GM04503 (cell line): Measurements from ENCODE around the gene ARHGEF38.
"Not testable (repeated sequence)": the region's sequence is repeated elsewhere in the genome, so short reads cannot be mapped to it uniquely, and the experiment has no call there.

Experiments used
- DNase-seq: peaks from one replicate; pipeline ENCODE4 v3.0.0-alpha.2; 2012; ENCODE audit warnings: low read depth

The ARHGEF38 gene

DNA sequence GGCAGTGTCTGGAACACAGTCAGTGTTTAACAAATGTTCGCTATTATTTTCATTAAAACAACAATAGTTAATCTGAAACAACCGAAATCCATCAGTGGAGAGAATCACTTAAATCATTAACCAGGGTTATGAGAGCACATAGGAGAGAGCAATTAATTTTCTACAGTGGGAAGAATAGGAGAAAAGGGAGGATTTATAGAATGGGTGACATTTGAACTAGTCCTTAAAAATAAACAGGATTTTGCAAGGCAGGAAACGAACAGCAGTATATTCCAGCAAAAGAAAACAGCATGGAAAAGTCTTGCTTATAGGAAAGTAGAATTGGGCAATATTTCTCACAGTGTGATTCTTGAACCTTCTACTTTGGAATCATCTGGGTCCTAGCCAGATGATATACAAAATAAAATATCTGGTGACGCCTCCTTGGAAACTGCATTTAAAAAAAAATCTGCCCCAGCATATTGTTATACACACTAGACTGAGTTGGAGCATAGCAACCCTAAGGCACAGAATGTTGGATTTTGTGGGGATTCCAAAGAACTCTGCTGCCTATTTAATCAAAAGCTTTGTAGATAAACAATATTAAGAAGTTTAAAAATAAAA, 100.0 kb downstream of the ARHGEF38 start:
- no peak for DNase-seq

- DNase-seq, result no peak
Measured at GRCh38 chr4:105657117-105657765, 104.8 kb downstream of the ARHGEF38 start.

- no peak for DNase-seq
Measured at GRCh38 chr4:105659190-105659589, 106.8 kb downstream of the ARHGEF38 start.

DNA sequence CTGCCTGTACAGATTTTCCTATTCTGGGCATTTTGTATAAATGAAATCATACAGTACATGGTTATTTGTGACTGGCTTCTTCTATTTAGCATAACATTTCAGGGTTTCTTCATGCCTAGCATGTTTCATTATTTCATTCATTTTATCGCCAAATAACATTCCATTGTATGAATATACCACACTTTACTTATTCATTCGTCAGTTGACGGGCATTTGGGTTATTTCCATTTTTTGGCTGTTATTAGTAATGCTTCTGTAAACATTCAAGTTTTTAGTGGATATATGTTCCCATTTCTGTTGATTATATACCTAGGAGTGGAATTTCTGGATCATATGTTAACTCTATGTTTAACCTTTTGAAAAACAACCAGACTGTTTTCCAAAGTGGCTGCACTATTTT, 108.6 kb downstream of the ARHGEF38 start:
- no peak for DNase-seq

DNA sequence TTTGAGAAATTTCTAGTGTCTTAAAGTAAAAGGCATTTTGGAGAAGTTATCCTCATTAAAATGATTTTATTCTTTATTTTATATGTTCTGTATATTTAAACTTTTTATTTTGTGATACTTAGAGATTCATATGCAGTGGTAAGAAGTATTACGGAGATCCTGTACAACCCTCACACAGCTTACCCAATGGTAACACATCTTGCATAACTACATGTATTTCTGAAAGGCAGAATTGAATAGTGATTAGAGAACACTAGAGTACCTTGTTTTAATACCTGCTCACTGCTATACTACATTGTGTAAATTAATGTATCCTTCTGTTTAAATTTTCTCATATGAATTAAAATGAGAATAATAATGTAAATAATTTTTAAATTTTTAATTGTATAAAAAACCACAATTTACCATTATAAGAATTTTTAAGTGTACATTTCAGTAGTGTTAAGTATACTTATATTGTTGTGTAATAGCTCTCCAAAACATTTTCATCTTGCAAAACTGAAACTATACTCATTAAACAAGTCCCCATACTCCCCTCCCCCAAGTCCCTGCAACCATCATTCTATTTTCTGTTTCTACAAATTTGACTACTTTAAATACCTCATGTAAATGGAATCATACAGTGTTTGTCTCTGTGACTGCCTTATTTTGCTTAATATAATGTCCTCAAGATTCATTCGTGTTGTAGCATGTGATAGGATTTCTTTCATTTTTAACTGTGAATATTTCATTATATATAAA, 110.7 kb downstream of the ARHGEF38 start:
- no peak for DNase-seq

GRCh38 chr4:105666693-105667092, 114.3 kb downstream of the ARHGEF38 start:
- DNase-seq, result no peak

- DNase-seq, result no peak
Measured at GRCh38 chr4:105670684-105671083, 118.3 kb downstream of the ARHGEF38 start.

- no peak for DNase-seq
Measured at GRCh38 chr4:105671301-105671700, 118.9 kb downstream of the ARHGEF38 start.

- DNase-seq, result no peak
Measured at GRCh38 chr4:105674011-105674410, 121.6 kb downstream of the ARHGEF38 start.

DNA sequence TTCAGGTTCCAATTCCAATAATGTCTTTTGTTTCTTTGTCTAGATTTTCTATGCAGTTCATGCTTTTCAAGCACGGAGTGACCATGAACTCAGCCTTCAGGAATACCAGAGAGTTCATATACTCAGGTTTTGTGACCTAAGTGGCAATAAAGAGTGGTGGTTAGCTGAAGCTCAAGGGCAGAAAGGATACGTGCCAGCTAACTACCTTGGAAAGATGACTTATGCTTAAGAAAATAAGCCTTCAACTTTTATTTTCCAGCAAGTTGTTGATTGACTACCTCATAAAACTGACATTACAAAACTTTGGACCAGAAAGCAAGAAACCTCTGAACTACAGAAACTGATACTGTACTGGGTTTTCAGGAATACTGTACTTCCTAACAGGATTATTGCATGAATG, 125.3 kb downstream of the ARHGEF38 start:
- no peak for DNase-seq

- no peak for DNase-seq
Measured at GRCh38 chr4:105679186-105679585, 126.8 kb downstream of the ARHGEF38 start.

- no peak for DNase-seq
Measured at GRCh38 chr4:105683038-105683437, 130.6 kb downstream of the ARHGEF38 start.

- DNase-seq, result no peak
Measured at GRCh38 chr4:105686571-105686970, 134.2 kb downstream of the ARHGEF38 start.

DNA sequence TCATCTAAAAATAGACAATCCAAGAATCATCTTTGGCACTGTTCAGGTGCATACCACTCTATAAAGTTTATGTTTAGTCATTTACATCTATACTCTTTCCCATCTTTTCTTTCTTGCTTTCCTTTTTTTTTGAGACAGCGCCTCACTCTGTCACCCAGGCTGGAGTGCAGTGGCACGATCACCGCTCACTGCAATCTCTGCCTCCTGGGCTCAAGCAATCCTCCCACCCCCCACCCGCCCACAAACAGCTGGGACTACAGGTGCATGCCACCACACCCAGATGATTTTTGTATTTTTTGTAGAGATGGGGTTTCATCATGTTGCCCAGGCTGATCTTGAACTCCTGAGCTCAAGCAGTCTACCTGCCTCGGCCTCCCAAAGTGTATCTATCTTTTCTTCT, 142.4 kb downstream of the ARHGEF38 start:
- DNase-seq, result not testable (repeated sequence)

DNA sequence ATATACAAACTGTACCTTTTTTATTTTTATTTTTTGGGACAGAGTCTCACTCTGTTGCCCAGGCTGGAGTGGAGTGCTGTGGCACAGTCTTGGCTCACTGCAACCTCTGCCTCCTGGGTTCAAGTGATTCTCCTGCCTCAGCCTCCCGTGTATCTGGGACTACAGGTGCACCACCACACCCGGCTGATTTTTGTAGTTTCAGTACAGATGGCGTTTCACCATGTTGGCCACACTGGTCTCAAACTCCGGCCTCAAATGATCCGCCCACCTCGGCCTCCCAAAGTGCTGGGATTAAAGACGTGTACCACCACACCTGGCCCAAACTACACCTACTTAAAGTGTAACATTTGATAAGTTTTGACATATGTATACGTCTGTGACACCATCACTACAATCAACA, 143.4 kb downstream of the ARHGEF38 start:
- DNase-seq, result not testable (repeated sequence)

DNA sequence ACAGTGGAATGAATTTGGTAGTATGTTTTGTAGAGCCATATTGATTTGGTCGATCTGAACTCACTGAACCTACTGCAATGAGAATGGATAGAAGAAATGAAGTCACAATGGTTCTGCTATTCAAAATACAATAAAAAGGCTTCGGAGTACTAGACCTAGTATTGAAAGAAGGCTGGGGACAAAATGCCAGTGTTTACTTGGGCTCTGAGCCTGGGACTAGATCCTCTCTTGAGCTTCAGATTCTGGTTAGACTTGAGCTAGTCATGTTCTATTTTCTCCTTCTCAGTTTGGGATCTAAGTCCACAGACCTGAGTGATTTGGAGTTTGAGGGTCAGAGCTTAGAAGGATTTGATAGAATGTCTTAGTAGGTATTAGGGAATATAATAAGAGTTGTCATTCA, 146.2 kb downstream of the ARHGEF38 start:
- no peak for DNase-seq

GRCh38 chr4:105707782-105708180, 155.4 kb downstream of the ARHGEF38 start:
- DNase-seq, result no peak

- DNase-seq, result peak; percentile 65
Measured at GRCh38 chr4:105708181-105709080, 156.0 kb downstream of the ARHGEF38 start, which contains the start of the genes GSTCD and INTS12. GSTCD (plus strand) TSS chr4:105708784; CDS start chr4:105717614, 8,830 bp downstream. INTS12 (minus strand) TSS chr4:105708689; CDS start chr4:105700005, 8,684 bp downstream.

- no peak for DNase-seq
Measured at GRCh38 chr4:105709081-105709450, 156.6 kb downstream of the ARHGEF38 start.

GRCh38 chr4:105710012-105710600, 157.7 kb downstream of the ARHGEF38 start:
- no peak for DNase-seq

DNA sequence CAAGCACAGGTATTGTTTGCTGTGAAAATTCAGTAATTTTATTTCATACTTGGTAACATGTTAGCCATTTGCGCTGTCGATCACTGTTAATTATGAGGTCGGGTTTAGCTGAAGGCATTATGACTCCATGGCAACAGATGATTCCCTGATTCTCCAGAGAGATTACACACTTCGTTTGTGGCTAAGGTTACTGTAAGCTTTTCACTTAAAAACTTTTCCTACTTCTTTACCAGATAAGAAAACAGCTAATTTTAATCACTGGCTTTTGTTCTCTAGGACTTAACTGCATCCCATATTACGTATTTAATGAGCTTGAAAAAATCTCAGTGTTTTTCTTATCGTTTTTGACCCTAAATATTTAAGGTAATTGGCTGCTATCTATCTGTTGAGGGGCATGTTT, 158.3 kb downstream of the ARHGEF38 start:
- no peak for DNase-seq

GRCh38 chr4:105712766-105713165, 160.3 kb downstream of the ARHGEF38 start:
- DNase-seq, result no peak
